Measurements from ENCODE around the gene NELL1.

NELL1 gene

GRCh38 chr11:21582791-21583190 lies 913.4 kb downstream of the NELL1 start:
- Histone ChIP-seq H3K36me3 (ENCODE audit: control insufficient read depth, insufficient read depth, low read length) (no peaks in the 10 kb centered on the region), H3K27ac (no peak overlapping the region), H3K4me1 (no peaks in the 10 kb centered on the region), H3K27me3 (ENCODE audit: control insufficient read depth, insufficient read depth, low read length) (no peaks in the 10 kb centered on the region), H3K9me3 (ENCODE audit: control insufficient read depth, low read length) (no peaks in the 10 kb centered on the region), H3K4me3 (ENCODE audit: low read depth, low read length) (no peak overlapping the region), H3K9ac (no peak overlapping the region), H2AFZ (no peak overlapping the region), H3K79me2 (no peaks in the 10 kb centered on the region), H3K4me2 (ENCODE audit: low read length) (no peak overlapping the region)
- TF ChIP-seq, protein P1, sequence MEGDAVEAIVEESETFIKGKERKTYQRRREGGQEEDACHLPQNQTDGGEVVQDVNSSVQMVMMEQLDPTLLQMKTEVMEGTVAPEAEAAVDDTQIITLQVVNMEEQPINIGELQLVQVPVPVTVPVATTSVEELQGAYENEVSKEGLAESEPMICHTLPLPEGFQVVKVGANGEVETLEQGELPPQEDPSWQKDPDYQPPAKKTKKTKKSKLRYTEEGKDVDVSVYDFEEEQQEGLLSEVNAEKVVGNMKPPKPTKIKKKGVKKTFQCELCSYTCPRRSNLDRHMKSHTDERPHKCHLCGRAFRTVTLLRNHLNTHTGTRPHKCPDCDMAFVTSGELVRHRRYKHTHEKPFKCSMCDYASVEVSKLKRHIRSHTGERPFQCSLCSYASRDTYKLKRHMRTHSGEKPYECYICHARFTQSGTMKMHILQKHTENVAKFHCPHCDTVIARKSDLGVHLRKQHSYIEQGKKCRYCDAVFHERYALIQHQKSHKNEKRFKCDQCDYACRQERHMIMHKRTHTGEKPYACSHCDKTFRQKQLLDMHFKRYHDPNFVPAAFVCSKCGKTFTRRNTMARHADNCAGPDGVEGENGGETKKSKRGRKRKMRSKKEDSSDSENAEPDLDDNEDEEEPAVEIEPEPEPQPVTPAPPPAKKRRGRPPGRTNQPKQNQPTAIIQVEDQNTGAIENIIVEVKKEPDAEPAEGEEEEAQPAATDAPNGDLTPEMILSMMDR (IDR thresholded peaks at IDR 0.05): no peak

DNA sequence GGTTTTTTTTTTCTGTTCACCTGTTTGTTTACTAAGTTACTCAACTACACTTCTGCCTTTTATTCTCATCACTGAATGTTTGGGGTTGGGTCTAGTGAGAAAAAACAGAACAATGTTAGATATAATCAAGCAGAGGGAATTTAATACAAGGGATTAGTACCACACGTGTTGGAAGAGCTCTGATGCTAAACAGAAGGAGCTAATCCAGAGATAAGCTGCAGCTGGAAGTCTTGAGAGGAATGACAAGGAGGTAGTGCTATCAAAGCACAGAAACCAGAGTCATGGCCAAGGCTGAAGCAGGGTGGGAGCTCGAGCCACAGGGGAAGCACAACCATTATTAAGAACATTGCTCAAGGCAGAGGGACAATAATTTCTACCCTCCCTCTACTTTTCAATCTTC lies 919.4 kb downstream of the NELL1 start:
- H3K27ac ChIP-seq: no peak overlapping the region
- H3K79me2 ChIP-seq: no peaks in the 10 kb centered on the region
- H3K4me3 ChIP-seq (ENCODE audit: low read depth, low read length): no peak overlapping the region
- TF ChIP-seq, protein P1 (IDR thresholded peaks at IDR 0.05): no peak
- H3K9me3 ChIP-seq (ENCODE audit: control insufficient read depth, low read length): no peaks in the 10 kb centered on the region
- H3K4me2 ChIP-seq (ENCODE audit: low read length): no peak overlapping the region
- H3K4me1 ChIP-seq: no peaks in the 10 kb centered on the region
- H3K27me3 ChIP-seq (ENCODE audit: control insufficient read depth, insufficient read depth, low read length): no peaks in the 10 kb centered on the region
- H3K36me3 ChIP-seq (ENCODE audit: control insufficient read depth, insufficient read depth, low read length): no peaks in the 10 kb centered on the region
- H2AFZ ChIP-seq: no peak overlapping the region
- no peak overlapping the region for H3K9ac ChIP-seq

DNA sequence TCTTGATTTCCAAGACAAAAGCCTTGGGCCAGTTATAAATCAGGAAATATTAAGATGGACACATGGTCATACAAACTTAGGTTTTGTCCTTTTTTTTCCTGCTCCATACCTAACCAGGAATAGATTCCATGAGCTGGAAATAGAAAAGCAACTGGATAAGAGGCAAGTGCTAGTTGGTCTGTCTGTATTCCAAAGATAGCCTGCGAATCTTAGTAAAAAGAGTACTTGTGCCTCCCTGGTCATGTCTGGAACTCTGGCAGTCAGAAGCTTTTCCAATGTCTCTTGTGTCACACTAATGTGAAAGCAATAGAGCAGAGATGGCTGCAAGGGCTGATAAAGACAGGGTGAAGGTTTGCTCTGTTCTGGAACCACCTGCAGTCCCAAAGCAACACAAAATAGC lies 933.3 kb downstream of the NELL1 start:
- Histone ChIP-seq H3K79me2 (no peaks in the 10 kb centered on the region), H3K4me2 (ENCODE audit: low read length) (no peak overlapping the region), H3K27me3 (ENCODE audit: control insufficient read depth, insufficient read depth, low read length) (no peaks in the 10 kb centered on the region), H3K9me3 (ENCODE audit: control insufficient read depth, low read length) (no peaks in the 10 kb centered on the region), H2AFZ (no peak overlapping the region), H3K4me3 (ENCODE audit: low read depth, low read length) (no peak overlapping the region), H3K36me3 (ENCODE audit: control insufficient read depth, insufficient read depth, low read length) (no peaks in the 10 kb centered on the region), H3K27ac (no peak overlapping the region), H3K4me1 (no peaks in the 10 kb centered on the region), H3K9ac (no peak overlapping the region)
- TF ChIP-seq, protein P1 (IDR thresholded peaks at IDR 0.05): no peak

DNA sequence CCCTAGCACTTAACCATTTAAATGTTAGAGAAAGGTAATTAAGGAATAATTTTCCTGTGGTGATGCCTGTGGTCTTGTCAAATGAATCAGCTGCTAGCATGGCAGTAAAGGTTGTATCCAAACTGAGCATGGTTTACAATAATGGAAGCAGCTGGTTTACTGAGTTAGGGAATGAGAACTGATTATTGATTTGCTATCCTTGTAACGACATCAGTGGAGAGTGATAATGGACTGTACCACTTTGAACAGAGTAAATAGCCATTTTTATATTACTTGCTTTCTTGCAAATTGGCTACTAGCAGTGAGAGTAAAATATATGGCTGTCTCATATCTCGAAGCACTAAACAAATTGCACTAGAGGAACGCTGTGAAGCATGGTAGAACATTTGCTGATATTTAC lies 934.5 kb downstream of the NELL1 start:
- Histone ChIP-seq H3K79me2 (no peaks in the 10 kb centered on the region), H3K36me3 (ENCODE audit: control insufficient read depth, insufficient read depth, low read length) (no peaks in the 10 kb centered on the region), H3K9me3 (ENCODE audit: control insufficient read depth, low read length) (no peaks in the 10 kb centered on the region), H3K4me3 (ENCODE audit: low read depth, low read length) (no peak overlapping the region), H3K27ac (no peak overlapping the region), H2AFZ (no peak overlapping the region), H3K4me1 (no peaks in the 10 kb centered on the region), H3K4me2 (ENCODE audit: low read length) (no peak overlapping the region), H3K27me3 (ENCODE audit: control insufficient read depth, insufficient read depth, low read length) (no peaks in the 10 kb centered on the region), H3K9ac (no peak overlapping the region)
- TF ChIP-seq, protein P1 (IDR thresholded peaks at IDR 0.05): no peak

GRCh38 chr11:21604564-21604963 lies 935.2 kb downstream of the NELL1 start:
- Histone ChIP-seq H3K27me3 (ENCODE audit: control insufficient read depth, insufficient read depth, low read length) (no peaks in the 10 kb centered on the region), H3K4me2 (ENCODE audit: low read length) (no peak overlapping the region), H3K27ac (no peak overlapping the region), H3K9ac (no peak overlapping the region), H2AFZ (no peak overlapping the region), H3K9me3 (ENCODE audit: control insufficient read depth, low read length) (no peaks in the 10 kb centered on the region), H3K4me1 (no peaks in the 10 kb centered on the region), H3K4me3 (ENCODE audit: low read depth, low read length) (no peak overlapping the region), H3K36me3 (ENCODE audit: control insufficient read depth, insufficient read depth, low read length) (no peaks in the 10 kb centered on the region), H3K79me2 (no peaks in the 10 kb centered on the region)
- TF ChIP-seq, protein P1 (IDR thresholded peaks at IDR 0.05): no peak
